NCI-H510A treated with DMSO at 0.1 percent for 48 hours (cell line): Measurements from ENCODE around the gene MAPT.

Experiments used
- DNase-seq: peaks from one replicate; lab custom pipeline; 2025; lab: John Stamatoyannopoulos, UW

MAPT gene

GRCh38 chr17:46056800-46057304, 162.5 kb downstream of the MAPT start:
- DNase-seq, result no peak

GRCh38 chr17:46057366-46057765, 163.0 kb downstream of the MAPT start:
- no peak for DNase-seq

GRCh38 chr17:46059486-46059885, 165.1 kb downstream of the MAPT start:
- DNase-seq, result no peak

GRCh38 chr17:46060461-46060860, 166.1 kb downstream of the MAPT start:
- DNase-seq, result no peak

GRCh38 chr17:46061435-46061834, 167.1 kb downstream of the MAPT start:
- DNase-seq, result peak; percentile 15

GRCh38 chr17:46063241-46063640, 168.9 kb downstream of the MAPT start:
- DNase-seq, result no peak

GRCh38 chr17:46064460-46064859, 170.1 kb downstream of the MAPT start:
- no peak for DNase-seq

- DNase-seq, result no peak
Measured at GRCh38 chr17:46071796-46072195, 177.4 kb downstream of the MAPT start.

GRCh38 chr17:46072998-46073397, 178.6 kb downstream of the MAPT start:
- DNase-seq, result no peak

GRCh38 chr17:46074540-46074939, 180.2 kb downstream of the MAPT start:
- DNase-seq, result no peak
